ENCODE data around the gene KLF11. TPM values are rescaled to one million over a fixed set of nuclear protein-coding genes. Genes with fewer than 3 reads are reported as not detected.

The KLF11 gene
- total and polyA plus RNA-seq, 9 of the 15 experiments (the other 6 are each of a cell fraction or from before 2014, with no cell fraction given), result 2.1 to 13.4 (median 6.5) TPM

DNA sequence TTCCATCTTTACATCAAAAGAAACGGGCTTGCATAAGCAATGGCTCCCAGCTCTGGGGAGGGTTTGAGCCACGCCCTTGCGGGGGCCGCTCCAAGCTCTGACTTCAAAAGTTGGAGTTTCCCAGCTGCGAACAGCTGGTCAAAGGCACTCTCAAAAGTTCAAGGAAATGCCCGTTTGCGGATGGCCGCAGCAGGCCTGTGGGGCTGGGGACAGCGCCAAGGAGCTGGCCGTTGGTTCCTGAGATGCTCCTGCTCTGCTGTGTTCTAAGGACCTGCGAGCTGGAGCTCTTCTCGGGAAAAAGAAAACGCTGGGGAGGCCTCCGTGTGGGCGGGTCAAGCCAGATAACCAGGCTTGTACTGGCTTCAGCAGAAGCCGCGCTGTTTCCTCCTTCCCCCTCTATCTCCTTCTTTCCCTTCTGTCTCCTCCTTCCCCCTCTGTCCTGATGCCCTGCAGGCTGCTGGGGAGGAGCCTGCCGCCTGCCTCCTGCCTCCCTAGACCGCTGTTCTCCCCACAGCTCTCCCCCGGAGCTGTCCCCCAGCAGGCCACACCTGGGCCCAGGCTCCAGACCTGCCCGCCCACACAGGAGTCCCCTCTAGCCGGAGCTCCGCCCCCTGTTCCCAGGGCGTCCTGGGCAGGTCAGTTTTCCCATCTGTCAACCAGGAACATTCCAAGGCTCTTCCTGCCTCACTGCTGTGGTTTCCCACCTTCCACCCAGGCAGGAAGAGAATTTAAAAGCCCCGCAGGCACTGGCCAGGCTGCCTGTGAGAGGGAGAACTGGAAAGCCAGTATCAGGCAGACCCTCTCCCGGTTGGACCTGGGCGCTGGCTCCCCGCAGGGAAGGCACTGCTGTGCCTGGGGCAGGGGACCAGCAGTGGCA is 14.1 kb downstream of the KLF11 start (continued):
- TF ChIP-seq KDM2B (CRISPR knock-in tag; IDR thresholded peaks at IDR 0.05), result no peak
- no peak for TF ChIP-seq NR2C2 (CRISPR knock-in tag; IDR thresholded peaks at IDR 0.05)
- TF ChIP-seq NR2C2 (tag; IDR thresholded peaks at IDR 0.05), result peak; percentile 50; the same call in 1 of the 2 replicates
- TF ChIP-seq SP1 (CRISPR knock-in tag; IDR thresholded peaks at IDR 0.05), result peak; percentile 57; the same call in 1 of the 2 replicates
- no peak for TF ChIP-seq RBM14 (IDR thresholded peaks at IDR 0.05; ENCODE audit: borderline replicate concordance, insufficient read depth, low read depth, low read length)
- TF ChIP-seq ZNF717 (CRISPR knock-in tag; IDR thresholded peaks at IDR 0.05), result no peak
- TF ChIP-seq NFYB (IDR thresholded peaks at IDR 0.05; ENCODE audit: extremely low read depth, insufficient read length), result no peak
- TF ChIP-seq ETV6 (IDR thresholded peaks at IDR 0.05; ENCODE audit: borderline replicate concordance in 1 of 2, low read depth in 2 of 2, low read length in 1 of 2), result no peak
- no peak for TF ChIP-seq ETV6 (CRISPR knock-in tag; IDR thresholded peaks at IDR 0.05; ENCODE audit: borderline replicate concordance)
- TF ChIP-seq XRCC3 (IDR thresholded peaks at IDR 0.05), result no peak
- TF ChIP-seq ZC3H8 (IDR thresholded peaks at IDR 0.05), result no peak
- 0 out of 4 replicates have a peak, but pooled peaks of 1 of the 2 experiments have one; percentile 47 for TF ChIP-seq TEAD1 (CRISPR knock-in tag; IDR thresholded peaks at IDR 0.05)
- TF ChIP-seq KLF1 (tag; IDR thresholded peaks at IDR 0.05), result peak; percentile 78; the same call in 1 of the 2 replicates
- TF ChIP-seq PCBP1 (IDR thresholded peaks at IDR 0.05; ENCODE audit: low read depth, low read length, poor library complexity, severe bottlenecking), result no peak
- TF ChIP-seq TBP (optimal IDR thresholded peaks at IDR 0.05; ENCODE audit: low read depth, low read length), result peak; percentile 27
- 0 out of 2 replicates have a peak, but pooled peaks have one; percentile 31 for TF ChIP-seq POLR2AphosphoS5 (IDR thresholded peaks at IDR 0.05; ENCODE audit: control insufficient read depth, insufficient read depth, low read depth, low read length)
- TF ChIP-seq PYGO2 (tag; IDR thresholded peaks at IDR 0.05), result no peak
- TF ChIP-seq HDAC2 (IDR thresholded peaks at IDR 0.05), result peak; percentile 67; the same call in 1 of the 2 replicates
- TF ChIP-seq, protein P1, sequence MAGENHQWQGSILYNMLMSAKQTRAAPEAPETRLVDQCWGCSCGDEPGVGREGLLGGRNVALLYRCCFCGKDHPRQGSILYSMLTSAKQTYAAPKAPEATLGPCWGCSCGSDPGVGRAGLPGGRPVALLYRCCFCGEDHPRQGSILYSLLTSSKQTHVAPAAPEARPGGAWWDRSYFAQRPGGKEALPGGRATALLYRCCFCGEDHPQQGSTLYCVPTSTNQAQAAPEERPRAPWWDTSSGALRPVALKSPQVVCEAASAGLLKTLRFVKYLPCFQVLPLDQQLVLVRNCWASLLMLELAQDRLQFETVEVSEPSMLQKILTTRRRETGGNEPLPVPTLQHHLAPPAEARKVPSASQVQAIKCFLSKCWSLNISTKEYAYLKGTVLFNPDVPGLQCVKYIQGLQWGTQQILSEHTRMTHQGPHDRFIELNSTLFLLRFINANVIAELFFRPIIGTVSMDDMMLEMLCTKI (IDR thresholded peaks at IDR 0.05; ENCODE audit: partially characterized antibody), result no peak
- TF ChIP-seq, protein P2, sequence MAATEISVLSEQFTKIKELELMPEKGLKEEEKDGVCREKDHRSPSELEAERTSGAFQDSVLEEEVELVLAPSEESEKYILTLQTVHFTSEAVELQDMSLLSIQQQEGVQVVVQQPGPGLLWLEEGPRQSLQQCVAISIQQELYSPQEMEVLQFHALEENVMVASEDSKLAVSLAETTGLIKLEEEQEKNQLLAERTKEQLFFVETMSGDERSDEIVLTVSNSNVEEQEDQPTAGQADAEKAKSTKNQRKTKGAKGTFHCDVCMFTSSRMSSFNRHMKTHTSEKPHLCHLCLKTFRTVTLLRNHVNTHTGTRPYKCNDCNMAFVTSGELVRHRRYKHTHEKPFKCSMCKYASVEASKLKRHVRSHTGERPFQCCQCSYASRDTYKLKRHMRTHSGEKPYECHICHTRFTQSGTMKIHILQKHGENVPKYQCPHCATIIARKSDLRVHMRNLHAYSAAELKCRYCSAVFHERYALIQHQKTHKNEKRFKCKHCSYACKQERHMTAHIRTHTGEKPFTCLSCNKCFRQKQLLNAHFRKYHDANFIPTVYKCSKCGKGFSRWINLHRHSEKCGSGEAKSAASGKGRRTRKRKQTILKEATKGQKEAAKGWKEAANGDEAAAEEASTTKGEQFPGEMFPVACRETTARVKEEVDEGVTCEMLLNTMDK (IDR thresholded peaks at IDR 0.05; ENCODE audit: borderline replicate concordance, insufficient read depth, low read depth, low read length, poor library complexity, severe bottlenecking), result no peak
- TF ChIP-seq, protein P3, sequence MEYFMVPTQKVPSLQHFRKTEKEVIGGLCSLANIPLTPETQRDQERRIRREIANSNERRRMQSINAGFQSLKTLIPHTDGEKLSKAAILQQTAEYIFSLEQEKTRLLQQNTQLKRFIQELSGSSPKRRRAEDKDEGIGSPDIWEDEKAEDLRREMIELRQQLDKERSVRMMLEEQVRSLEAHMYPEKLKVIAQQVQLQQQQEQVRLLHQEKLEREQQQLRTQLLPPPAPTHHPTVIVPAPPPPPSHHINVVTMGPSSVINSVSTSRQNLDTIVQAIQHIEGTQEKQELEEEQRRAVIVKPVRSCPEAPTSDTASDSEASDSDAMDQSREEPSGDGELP (CRISPR knock-in tag; IDR thresholded peaks at IDR 0.05; ENCODE audit: borderline replicate concordance), result peak; percentile 99
- TF ChIP-seq ARHGAP35 (IDR thresholded peaks at IDR 0.05; ENCODE audit: partially characterized antibody), result no peak
- TF ChIP-seq NR4A1 (CRISPR knock-in tag; IDR thresholded peaks at IDR 0.05), result no peak
- TF ChIP-seq NR4A1 (tag; IDR thresholded peaks at IDR 0.05), result no peak
- no peak for TF ChIP-seq BMI1 (IDR thresholded peaks at IDR 0.05; ENCODE audit: low read length)
